ENCODE results near the gene ABLIM3. TPM values are rescaled to one million over a fixed set of nuclear protein-coding genes. Genes with fewer than 3 reads are reported as not detected.

Gene ABLIM3
- total RNA-seq, 2 experiments from 2014 or later: not detected

DNA sequence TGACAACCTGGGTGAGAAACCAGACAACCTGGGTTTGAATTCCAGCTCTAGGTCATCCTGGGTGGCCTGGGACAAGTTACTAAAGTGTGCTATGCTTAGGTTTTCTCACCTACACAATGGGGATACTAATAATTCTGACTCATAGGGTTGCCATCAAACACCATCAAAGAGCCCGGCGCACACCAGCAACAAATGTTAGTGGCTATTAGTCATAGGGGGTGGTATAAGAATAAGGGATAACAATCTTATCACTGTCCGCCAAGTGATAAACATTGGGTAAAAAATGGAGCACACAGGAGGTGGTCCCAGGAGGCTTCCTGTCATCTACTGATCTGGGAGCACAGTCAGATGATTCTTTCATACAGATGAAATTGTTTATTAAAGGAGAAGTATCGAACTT, 68.9 kb downstream of the ABLIM3 start:
- Mint-ChIP-seq H3K4me1 (ENCODE audit: low read depth) (peaks cover 16% of the 10 kb centered on the region), H3K36me3 (ENCODE audit: low read depth) (no peaks in the 10 kb centered on the region), H3K27me3 (no peaks in the 10 kb centered on the region), H3K4me3 (no peak overlapping the region), H3K9me3 (no peaks in the 10 kb centered on the region), H3K27ac (no peak overlapping the region)
- ChIA-PET CTCF (no interaction called here), POLR2A (no interaction called here)
- no peak overlapping the region for H3K4me3 ChIP-seq (ENCODE audit: low read length)
- H3K4me1 ChIP-seq (ENCODE audit: insufficient read depth, low read length): no peaks in the 10 kb centered on the region
- intact Hi-C loops (cut with DNase I, micrococcal nuclease): loop anchor here in 1 of 2 experiments (5.0 kb wide), 1 partner anchor 48 kb away; no protein-coding TSS in a partner anchor
- H3K36me3 ChIP-seq (ENCODE audit: insufficient read depth, low read length): no peaks in the 10 kb centered on the region
- no peaks in the 10 kb centered on the region for H3K9me3 ChIP-seq (ENCODE audit: control insufficient read depth in 1 of 2, insufficient read depth in 1 of 2, low read length in 2 of 2)
- TF ChIP-seq, protein P1, sequence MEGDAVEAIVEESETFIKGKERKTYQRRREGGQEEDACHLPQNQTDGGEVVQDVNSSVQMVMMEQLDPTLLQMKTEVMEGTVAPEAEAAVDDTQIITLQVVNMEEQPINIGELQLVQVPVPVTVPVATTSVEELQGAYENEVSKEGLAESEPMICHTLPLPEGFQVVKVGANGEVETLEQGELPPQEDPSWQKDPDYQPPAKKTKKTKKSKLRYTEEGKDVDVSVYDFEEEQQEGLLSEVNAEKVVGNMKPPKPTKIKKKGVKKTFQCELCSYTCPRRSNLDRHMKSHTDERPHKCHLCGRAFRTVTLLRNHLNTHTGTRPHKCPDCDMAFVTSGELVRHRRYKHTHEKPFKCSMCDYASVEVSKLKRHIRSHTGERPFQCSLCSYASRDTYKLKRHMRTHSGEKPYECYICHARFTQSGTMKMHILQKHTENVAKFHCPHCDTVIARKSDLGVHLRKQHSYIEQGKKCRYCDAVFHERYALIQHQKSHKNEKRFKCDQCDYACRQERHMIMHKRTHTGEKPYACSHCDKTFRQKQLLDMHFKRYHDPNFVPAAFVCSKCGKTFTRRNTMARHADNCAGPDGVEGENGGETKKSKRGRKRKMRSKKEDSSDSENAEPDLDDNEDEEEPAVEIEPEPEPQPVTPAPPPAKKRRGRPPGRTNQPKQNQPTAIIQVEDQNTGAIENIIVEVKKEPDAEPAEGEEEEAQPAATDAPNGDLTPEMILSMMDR (IDR thresholded peaks at IDR 0.05): no peak
- DNase-seq (no peak), ATAC-seq (ENCODE audit: poor library complexity) (no peak)
- H3K27ac ChIP-seq (ENCODE audit: low read depth in 1 of 2, low read length in 2 of 2): no peak overlapping the region
- H3K27me3 ChIP-seq (ENCODE audit: control insufficient read depth in 1 of 2, insufficient read depth in 2 of 2, low read length in 2 of 2): no peaks in the 10 kb centered on the region

DNA sequence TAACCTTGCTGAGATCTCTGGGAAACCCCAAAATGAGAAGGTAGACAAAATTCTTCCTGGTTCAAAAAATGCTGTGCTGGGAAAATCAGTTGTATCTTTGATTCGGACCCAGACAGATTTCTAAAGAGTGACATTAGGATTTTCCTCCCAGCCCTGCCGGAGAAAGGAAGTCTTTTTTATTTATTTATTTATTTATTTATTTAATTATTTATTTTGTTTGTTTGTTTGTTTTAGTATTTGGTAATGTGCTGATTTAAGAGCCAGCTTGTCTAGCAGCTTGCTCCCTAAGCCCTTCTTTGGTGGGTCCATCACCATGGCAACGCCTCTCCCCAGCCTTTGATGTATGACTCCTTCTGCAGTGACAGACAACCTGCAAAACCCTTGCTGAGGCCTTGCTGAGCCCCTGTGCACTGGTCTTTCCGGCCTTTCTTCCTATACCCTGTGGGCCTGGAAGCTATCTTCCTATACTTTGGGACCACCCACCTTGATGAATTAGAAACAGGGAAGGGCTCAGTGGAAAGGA, 69.7 kb downstream of the ABLIM3 start:
- H3K36me3 Mint-ChIP-seq (ENCODE audit: low read depth): no peaks in the 10 kb centered on the region
- H3K4me3 ChIP-seq (ENCODE audit: low read length): no peak overlapping the region
- no peak overlapping the region for H3K27ac ChIP-seq (ENCODE audit: low read depth in 1 of 2, low read length in 2 of 2)
- H3K9me3 ChIP-seq (ENCODE audit: control insufficient read depth in 1 of 2, insufficient read depth in 1 of 2, low read length in 2 of 2): no peaks in the 10 kb centered on the region
- H3K27me3 ChIP-seq (ENCODE audit: control insufficient read depth in 1 of 2, insufficient read depth in 2 of 2, low read length in 2 of 2): no peaks in the 10 kb centered on the region
- H3K4me1 Mint-ChIP-seq (ENCODE audit: low read depth): peaks cover 16% of the 10 kb centered on the region
- DNase-seq (peak in 1 of 14 experiments; percentile 20), ATAC-seq (ENCODE audit: poor library complexity) (no peak)
- intact Hi-C loops (cut with DNase I, micrococcal nuclease): loop anchor here in 1 of 2 experiments (5.0 kb wide), 1 partner anchor 49 kb away; no protein-coding TSS in a partner anchor
- H3K27me3 Mint-ChIP-seq: no peaks in the 10 kb centered on the region
- no peaks in the 10 kb centered on the region for H3K9me3 Mint-ChIP-seq
- H3K4me1 ChIP-seq (ENCODE audit: insufficient read depth, low read length): no peaks in the 10 kb centered on the region
- TF ChIP-seq, protein P1 (IDR thresholded peaks at IDR 0.05): no peak
- no peaks in the 10 kb centered on the region for H3K36me3 ChIP-seq (ENCODE audit: insufficient read depth, low read length)
- no peak overlapping the region for H3K27ac Mint-ChIP-seq
- no peak overlapping the region for H3K4me3 Mint-ChIP-seq
- CTCF ChIA-PET: no interaction called here
- POLR2A ChIA-PET: no interaction called here

DNA sequence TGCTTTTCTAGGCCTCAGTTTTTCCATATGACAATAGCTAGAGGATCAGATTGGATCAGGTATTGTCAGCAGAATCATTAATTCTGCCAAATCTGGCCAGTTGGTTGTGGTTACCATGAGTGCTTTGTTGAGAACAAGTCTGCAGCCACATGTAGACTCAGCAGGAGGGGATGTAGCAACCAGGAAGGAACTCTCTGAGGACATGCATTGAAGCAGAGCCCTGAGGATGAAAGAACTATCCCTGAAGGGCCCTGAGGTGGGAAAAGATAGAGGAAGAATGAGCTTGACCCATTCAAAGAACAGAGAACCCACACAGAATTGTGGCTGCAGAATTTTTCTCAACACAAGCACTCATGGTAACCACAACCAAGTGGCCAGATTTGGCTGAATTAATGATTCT, 70.3 kb downstream of the ABLIM3 start:
- no peaks in the 10 kb centered on the region for H3K27me3 ChIP-seq (ENCODE audit: control insufficient read depth in 1 of 2, insufficient read depth in 2 of 2, low read length in 2 of 2)
- no peak for ATAC-seq (ENCODE audit: poor library complexity)
- no peak overlapping the region for H3K4me3 Mint-ChIP-seq
- H3K9me3 Mint-ChIP-seq: no peaks in the 10 kb centered on the region
- H3K36me3 Mint-ChIP-seq (ENCODE audit: low read depth): no peaks in the 10 kb centered on the region
- TF ChIP-seq, protein P1 (IDR thresholded peaks at IDR 0.05): no peak
- no peaks in the 10 kb centered on the region for H3K36me3 ChIP-seq (ENCODE audit: insufficient read depth, low read length)
- ChIA-PET CTCF (no interaction called here), POLR2A (no interaction called here)
- H3K4me3 ChIP-seq (ENCODE audit: low read length): no peak overlapping the region
- H3K4me1 ChIP-seq (ENCODE audit: insufficient read depth, low read length): no peaks in the 10 kb centered on the region
- intact Hi-C loops (cut with DNase I, micrococcal nuclease): loop anchor here in 1 of 2 experiments (5.0 kb wide), 1 partner anchor 49 kb away; no protein-coding TSS in a partner anchor
- H3K4me1 Mint-ChIP-seq (ENCODE audit: low read depth): peaks cover 16% of the 10 kb centered on the region
- no peaks in the 10 kb centered on the region for H3K9me3 ChIP-seq (ENCODE audit: control insufficient read depth in 1 of 2, insufficient read depth in 1 of 2, low read length in 2 of 2)
- H3K27me3 Mint-ChIP-seq: no peaks in the 10 kb centered on the region
- no peak overlapping the region for H3K27ac Mint-ChIP-seq
- DNase-seq: no peak
- no peak overlapping the region for H3K27ac ChIP-seq (ENCODE audit: low read depth in 1 of 2, low read length in 2 of 2)

Data from CD4-positive, alpha-beta T cell (primary cell).